H9 (cell line): ENCODE measurements around the gene DNER. TPM values are rescaled to one million over a fixed set of nuclear protein-coding genes. Genes with fewer than 3 reads are reported as not detected.

Source experiments
- DNase-seq: peaks from one replicate; pipeline ENCODE4 v3.0.0-alpha.2; 2017
- H2AFZ ChIP-seq: one replicate; pipeline ENCODE4 v1.6.1; 2013; ENCODE audit warnings: mild to moderate bottlenecking, low read length, control low read depth, moderate library complexity
- H2AK5ac ChIP-seq: 2 replicates; pipeline ENCODE4 v1.6.1; 2013; ENCODE audit warnings: low read length, control low read depth, mixed read lengths; ENCODE audit not compliant: insufficient read length
- H2BK120ac ChIP-seq: one replicate; pipeline ENCODE4 v1.6.1; 2013; ENCODE audit warnings: low read depth, mild to moderate bottlenecking, low read length, control low read depth, inconsistent platforms; ENCODE audit not compliant: poor library complexity, severe bottlenecking
- H2BK12ac ChIP-seq: 2 replicates; pipeline ENCODE4 v1.6.1; 2013; ENCODE audit warnings: low read length, control low read depth, mixed read lengths, low read depth; ENCODE audit not compliant: insufficient read length
- H2BK15ac ChIP-seq: 2 replicates; pipeline ENCODE4 v1.6.1; 2013; ENCODE audit warnings: low read depth, low read length, control low read depth
- H2BK20ac ChIP-seq: one replicate; pipeline ENCODE4 v1.6.1; 2013; ENCODE audit warnings: low read depth, mild to moderate bottlenecking, low read length, control low read depth, inconsistent platforms; ENCODE audit not compliant: poor library complexity, severe bottlenecking
- H2BK5ac ChIP-seq: 2 replicates; pipeline ENCODE4 v1.6.1; 2013; ENCODE audit warnings: low read length, control low read depth, mixed read lengths; ENCODE audit not compliant: insufficient read length
- H3K14ac ChIP-seq: 2 replicates; pipeline ENCODE4 v1.6.1; 2013; ENCODE audit warnings: low read length, control low read depth; ENCODE audit not compliant: insufficient read depth
- H3K18ac ChIP-seq: 2 replicates; pipeline ENCODE4 v1.6.1; 2013; ENCODE audit warnings: low read depth, mild to moderate bottlenecking, mixed read lengths, low read length, control low read depth; ENCODE audit not compliant: insufficient read length
- H3K23ac ChIP-seq: 2 replicates; pipeline ENCODE4 v1.6.1; 2013; ENCODE audit warnings: low read length, control low read depth, mixed read lengths, low read depth; ENCODE audit not compliant: insufficient read length
- H3K23me2 ChIP-seq: 2 replicates; pipeline ENCODE4 v1.6.1; 2013; ENCODE audit warnings: low read depth, mild to moderate bottlenecking, mixed read lengths, low read length, control low read depth; ENCODE audit not compliant: insufficient read length, poor library complexity, severe bottlenecking
- H3K27ac ChIP-seq: 2 replicates; pipeline ENCODE4 v1.5.1; 2013; ENCODE audit warnings: low read length, control low read depth, mixed read lengths, low read depth; ENCODE audit not compliant: insufficient read length
- H3K27me3 ChIP-seq: 2 replicates; pipeline ENCODE4 v1.6.1; 2013; ENCODE audit warnings: low read length, control low read depth, inconsistent platforms; ENCODE audit not compliant: insufficient read depth
- H3K4ac ChIP-seq: 2 replicates; pipeline ENCODE4 v1.6.1; 2013; ENCODE audit warnings: low read depth, mild to moderate bottlenecking, control low read depth, inconsistent platforms, low read length, moderate library complexity
- H3K4me1 ChIP-seq: 2 replicates; pipeline ENCODE4 v1.6.1; 2013; ENCODE audit warnings: low read length, control low read depth, inconsistent platforms; ENCODE audit not compliant: insufficient read depth
- H3K4me2 ChIP-seq: 2 replicates; pipeline ENCODE4 v1.6.1; 2013; ENCODE audit warnings: low read length, control low read depth, mixed read lengths; ENCODE audit not compliant: insufficient read length, insufficient read depth
- H3K56ac ChIP-seq: 2 replicates; pipeline ENCODE4 v1.6.1; 2013; ENCODE audit warnings: low read depth, mild to moderate bottlenecking, mixed read lengths, low read length, control low read depth; ENCODE audit not compliant: insufficient read length
- H3K79me1 ChIP-seq: 2 replicates; pipeline ENCODE4 v1.6.1; 2013; ENCODE audit warnings: low read depth, mild to moderate bottlenecking, moderate library complexity, low read length, control low read depth, inconsistent platforms; ENCODE audit not compliant: insufficient read depth, poor library complexity, severe bottlenecking
- H3K79me2 ChIP-seq: 2 replicates; pipeline ENCODE4 v1.6.1; 2013; ENCODE audit warnings: low read length, control low read depth, inconsistent platforms; ENCODE audit not compliant: insufficient read depth
- H3K9ac ChIP-seq: 2 replicates; pipeline ENCODE4 v1.6.1; 2013; ENCODE audit warnings: low read length, control low read depth, mixed read lengths; ENCODE audit not compliant: insufficient read length; ENCODE audit errors: extremely low read depth
- H3K9me3 ChIP-seq: one replicate; pipeline ENCODE4 v1.6.1; 2013; ENCODE audit warnings: low read depth, low read length, inconsistent platforms; ENCODE audit not compliant: control insufficient read depth
- H3T11ph ChIP-seq: one replicate; pipeline ENCODE4 v1.6.1; 2013; ENCODE audit warnings: mild to moderate bottlenecking, low read length, control low read depth, inconsistent platforms
- H4K20me1 ChIP-seq: one replicate; pipeline ENCODE4 v1.6.1; 2013; ENCODE audit not compliant: control insufficient read depth, insufficient read length, insufficient read depth
- H4K5ac ChIP-seq: 2 replicates; pipeline ENCODE4 v1.6.1; 2013; ENCODE audit warnings: low read depth, mild to moderate bottlenecking, mixed read lengths, low read length, control low read depth; ENCODE audit not compliant: insufficient read length
- H4K8ac ChIP-seq: replicated peaks from 2 replicates; pipeline ENCODE4 v1.6.1; 2013; ENCODE audit warnings: low read length, control low read depth, mixed read lengths, low read depth; ENCODE audit not compliant: insufficient read length
- H4K91ac ChIP-seq: 2 replicates; pipeline ENCODE4 v1.6.1; 2013; ENCODE audit warnings: low read depth, mild to moderate bottlenecking, moderate library complexity, mixed read lengths, low read length, control low read depth; ENCODE audit not compliant: insufficient read length
- H3K27ac Mint-ChIP-seq, 3 experiments: 2 replicates in 2 of 3; 3 replicates in 1 of 3; pipeline ENCODE4 v1.8.0; 2020 to 2021; ENCODE audit warnings: mixed read lengths in 3 of 3, mild to moderate bottlenecking in 1 of 3, moderate library complexity in 1 of 3
- H3K27me3 Mint-ChIP-seq: 2 replicates; pipeline ENCODE4 v1.8.0; 2021; ENCODE audit warnings: low read depth, mild to moderate bottlenecking, moderate library complexity, mixed read lengths
- H3K36me3 Mint-ChIP-seq, 3 experiments: 2 replicates in 2 of 3; 3 replicates in 1 of 3; pipeline ENCODE4 v1.8.0; 2020 to 2021; ENCODE audit warnings: low read depth in 3 of 3, mixed read lengths in 3 of 3; ENCODE audit not compliant: insufficient read depth in 1 of 3
- H3K4me1 Mint-ChIP-seq, 2 experiments: 2 replicates each; pipeline ENCODE4 v1.8.0; 2020; ENCODE audit warnings: mixed read lengths in 2 of 2
- H3K4me3 Mint-ChIP-seq, 2 experiments: 2 replicates in 1 of 2; 3 replicates in 1 of 2; pipeline ENCODE4 v1.8.0; 2020 to 2021; ENCODE audit warnings: mild to moderate bottlenecking in 2 of 2, mixed read lengths in 2 of 2, moderate library complexity in 1 of 2
- H3K9me3 Mint-ChIP-seq, 2 experiments: 2 replicates in 1 of 2; 3 replicates in 1 of 2; pipeline ENCODE4 v1.8.0; 2020; ENCODE audit warnings: mild to moderate bottlenecking in 2 of 2, mixed read lengths in 2 of 2, moderate library complexity in 1 of 2
- WGBS: extraction: QIAGEN DNeasy Blood & Tissue Kit; methylation state at CpG from one replicate; pipeline ENCODE4 v1.1.7; 2013; ENCODE audit warnings: missing lambda C conversion rate, low lambda C conversion rate, mixed read lengths; ENCODE audit not compliant: insufficient read length; ENCODE audit errors: extremely low coverage; 5-methylcytosine and 5-hydroxymethylcytosine counted together
- total RNA-seq: library from RNA; stranded (reverse); gene quantifications from 2 replicates; pipeline ENCODE4 v1.2.1, GENCODE V29; 2021
- TF ChIP-seq, protein P1 (sequence below): fragments of 200-600 bp; sonication (generic); conservative IDR thresholded peaks from 3 replicates; pipeline ENCODE4 v1.8.0; 2021; ENCODE audit warnings: antibody characterized with exemption, mild to moderate bottlenecking

The DNER gene
- total RNA-seq, 1 experiment from 2014 or later: 1.0 TPM

GRCh38 chr2:229622495-229623355, 91.6 kb downstream of the DNER start:
- no peak overlapping the region for H3K27ac ChIP-seq
- H3K79me1 ChIP-seq: no peaks in the 10 kb centered on the region
- Mint-ChIP-seq H3K27me3 (no peaks in the 10 kb centered on the region), H3K27ac (no peak overlapping the region), H3K4me3 (no peak overlapping the region), H3K9me3 (no peaks in the 10 kb centered on the region; a peak in 1 of 5 replicates), H3K36me3 (no peaks in the 10 kb centered on the region; a peak in 2 of 7 replicates), H3K4me1 (peaks cover 8 to 17% of the 10 kb centered on the region in 2 experiments)
- H3K4me1 ChIP-seq: no peaks in the 10 kb centered on the region; the same call in 1 of the 2 replicates
- no peaks in the 10 kb centered on the region for H3K79me2 ChIP-seq
- H2BK20ac ChIP-seq: no peak overlapping the region
- H3K4me2 ChIP-seq: no peak overlapping the region
- no peak overlapping the region for H2BK120ac ChIP-seq
- H2BK15ac ChIP-seq: no peak overlapping the region
- H3K56ac ChIP-seq: no peak overlapping the region
- H4K8ac ChIP-seq: no peak overlapping the region
- no peak overlapping the region for H4K91ac ChIP-seq
- H3K14ac ChIP-seq: no peak overlapping the region
- H3K27me3 ChIP-seq: no peaks in the 10 kb centered on the region
- H2BK5ac ChIP-seq: no peak overlapping the region
- no peak overlapping the region for H2AFZ ChIP-seq
- H3K9ac ChIP-seq: no peak overlapping the region
- TF ChIP-seq, protein P1, sequence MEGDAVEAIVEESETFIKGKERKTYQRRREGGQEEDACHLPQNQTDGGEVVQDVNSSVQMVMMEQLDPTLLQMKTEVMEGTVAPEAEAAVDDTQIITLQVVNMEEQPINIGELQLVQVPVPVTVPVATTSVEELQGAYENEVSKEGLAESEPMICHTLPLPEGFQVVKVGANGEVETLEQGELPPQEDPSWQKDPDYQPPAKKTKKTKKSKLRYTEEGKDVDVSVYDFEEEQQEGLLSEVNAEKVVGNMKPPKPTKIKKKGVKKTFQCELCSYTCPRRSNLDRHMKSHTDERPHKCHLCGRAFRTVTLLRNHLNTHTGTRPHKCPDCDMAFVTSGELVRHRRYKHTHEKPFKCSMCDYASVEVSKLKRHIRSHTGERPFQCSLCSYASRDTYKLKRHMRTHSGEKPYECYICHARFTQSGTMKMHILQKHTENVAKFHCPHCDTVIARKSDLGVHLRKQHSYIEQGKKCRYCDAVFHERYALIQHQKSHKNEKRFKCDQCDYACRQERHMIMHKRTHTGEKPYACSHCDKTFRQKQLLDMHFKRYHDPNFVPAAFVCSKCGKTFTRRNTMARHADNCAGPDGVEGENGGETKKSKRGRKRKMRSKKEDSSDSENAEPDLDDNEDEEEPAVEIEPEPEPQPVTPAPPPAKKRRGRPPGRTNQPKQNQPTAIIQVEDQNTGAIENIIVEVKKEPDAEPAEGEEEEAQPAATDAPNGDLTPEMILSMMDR: no peak
- no peak overlapping the region for H2BK12ac ChIP-seq
- H3K9me3 ChIP-seq: no peaks in the 10 kb centered on the region
- H3K23me2 ChIP-seq: no peaks in the 10 kb centered on the region
- no peak overlapping the region for H3T11ph ChIP-seq
- no peak overlapping the region for H3K18ac ChIP-seq
- no peak overlapping the region for H3K4ac ChIP-seq
- WGBS: no CpG with 5 or more reads among the region's 12 CpGs
- no peaks in the 10 kb centered on the region for H4K20me1 ChIP-seq
- H4K5ac ChIP-seq: no peak overlapping the region
- DNase-seq: no peak
- H3K23ac ChIP-seq: no peak overlapping the region
- H2AK5ac ChIP-seq: no peak overlapping the region
